Astrocyte (in vitro differentiated cells and primary cell): ENCODE results near the gene INPP5J. TPM values are rescaled to one million over a fixed set of nuclear protein-coding genes. Genes with fewer than 3 reads are reported as not detected.

ENCODE experiments used
- DNase-seq: peaks from one replicate; pipeline ENCODE4 v3.0.0-alpha.2; 2010; ENCODE audit warnings: low read depth
- FAIRE-seq: peaks from 2 replicates; lab custom pipeline; 2011; peaks lifted over from hg19 to GRCh38; lab: Jason Lieb, UNC
- H2AFZ ChIP-seq: 2 replicates; pipeline ENCODE4 v1.6.0; 2012; ENCODE audit warnings: low read depth, low read length, inconsistent platforms
- H3K27ac ChIP-seq: 2 replicates; pipeline ENCODE4 v1.5.1; 2011; ENCODE audit warnings: low read depth, low read length, inconsistent platforms
- H3K27me3 ChIP-seq: 2 replicates; pipeline ENCODE4 v1.6.0; 2011; ENCODE audit warnings: low read length, inconsistent platforms; ENCODE audit not compliant: insufficient read depth
- H3K36me3 ChIP-seq: 2 replicates; pipeline ENCODE4 v1.5.1; 2011; ENCODE audit warnings: low read length, inconsistent platforms; ENCODE audit not compliant: insufficient read depth
- H3K4me1 ChIP-seq: 2 replicates; pipeline ENCODE4 v1.5.1; 2011; ENCODE audit warnings: low read length, inconsistent platforms; ENCODE audit not compliant: insufficient read depth
- H3K4me2 ChIP-seq: 2 replicates; pipeline ENCODE4 v1.6.0; 2012; ENCODE audit warnings: low read length, inconsistent platforms
- H3K4me3 ChIP-seq: 2 replicates; pipeline ENCODE4 v1.5.1; 2011; ENCODE audit warnings: low read depth, mild to moderate bottlenecking, low read length, inconsistent platforms; ENCODE audit not compliant: insufficient read depth
- H3K79me2 ChIP-seq: 2 replicates; pipeline ENCODE4 v1.6.0; 2012; ENCODE audit warnings: mild to moderate bottlenecking, low read length, inconsistent platforms; ENCODE audit not compliant: insufficient read depth
- H3K9ac ChIP-seq: 2 replicates; pipeline ENCODE4 v1.6.0; 2012; ENCODE audit warnings: mild to moderate bottlenecking, low read length, inconsistent platforms
- H3K9me3 ChIP-seq: 2 replicates; pipeline ENCODE4 v1.5.1; 2012; ENCODE audit warnings: low read depth, mild to moderate bottlenecking, low read length, inconsistent platforms; ENCODE audit not compliant: insufficient read depth
- H4K20me1 ChIP-seq: 2 replicates; pipeline ENCODE4 v1.6.0; 2012; ENCODE audit warnings: low read length, inconsistent platforms; ENCODE audit not compliant: insufficient read depth
- H3K27ac Mint-ChIP-seq: one replicate; pipeline ENCODE4 v1.8.0; 2021; ENCODE audit warnings: mild to moderate bottlenecking, mixed read lengths; ENCODE audit not compliant: unreplicated experiment
- H3K27me3 Mint-ChIP-seq: one replicate; pipeline ENCODE4 v1.8.0; 2021; ENCODE audit warnings: low read depth, mixed read lengths; ENCODE audit not compliant: unreplicated experiment
- H3K36me3 Mint-ChIP-seq: one replicate; pipeline ENCODE4 v1.8.0; 2021; ENCODE audit warnings: low read depth, mixed read lengths; ENCODE audit not compliant: unreplicated experiment
- H3K4me1 Mint-ChIP-seq: one replicate; pipeline ENCODE4 v1.8.0; 2021; ENCODE audit warnings: low read depth, mixed read lengths; ENCODE audit not compliant: unreplicated experiment
- H3K4me3 Mint-ChIP-seq: one replicate; pipeline ENCODE4 v1.8.0; 2021; ENCODE audit warnings: mild to moderate bottlenecking, moderate library complexity, mixed read lengths; ENCODE audit not compliant: unreplicated experiment
- H3K9me3 Mint-ChIP-seq: one replicate; pipeline ENCODE4 v1.8.0; 2021; ENCODE audit warnings: mild to moderate bottlenecking, mixed read lengths; ENCODE audit not compliant: unreplicated experiment
- CTCF ChIP-seq: IDR thresholded peaks from 2 replicates; pipeline ENCODE4 v1.5.1; 2011; ENCODE audit warnings: low read depth, mild to moderate bottlenecking, inconsistent platforms, low read length, moderate library complexity; ENCODE audit not compliant: insufficient read depth
- EZH2 ChIP-seq: IDR thresholded peaks from 2 replicates; pipeline ENCODE4 v1.6.1; 2012; ENCODE audit warnings: mild to moderate bottlenecking, low read length, inconsistent platforms; ENCODE audit not compliant: insufficient read depth
- total RNA-seq: library from RNA; stranded (reverse); gene quantifications from 2 replicates; pipeline ENCODE4 v1.2.1, GENCODE V29; 2021

INPP5J gene
- total RNA-seq, 1 donor from 2014 or later: 3.0 TPM

GRCh38 chr22:31099841-31100761 lies 22.7 kb upstream of the INPP5J start:
- H3K4me1 Mint-ChIP-seq: peaks cover 22% of the 10 kb centered on the region
- H3K4me3 Mint-ChIP-seq: no peak overlapping the region
- no peak for FAIRE-seq
- no peak for DNase-seq
- H4K20me1 ChIP-seq: peaks cover 68% of the 10 kb centered on the region
- peaks cover 7% of the 10 kb centered on the region for H3K79me2 ChIP-seq
- TF ChIP-seq CTCF: no peak
- no peak for TF ChIP-seq EZH2
- H3K36me3 Mint-ChIP-seq: peaks cover 25% of the 10 kb centered on the region
- H3K9me3 ChIP-seq: no peaks in the 10 kb centered on the region
- H3K9ac ChIP-seq: no peak overlapping the region
- H3K27me3 Mint-ChIP-seq: no peaks in the 10 kb centered on the region
- peaks cover 43% of the 10 kb centered on the region for H3K36me3 ChIP-seq
- H3K4me3 ChIP-seq: no peak overlapping the region
- H3K4me2 ChIP-seq: no peak overlapping the region
- H3K4me1 ChIP-seq: peaks cover 11% of the 10 kb centered on the region
- H3K27me3 ChIP-seq: no peaks in the 10 kb centered on the region
- no peaks in the 10 kb centered on the region for H3K9me3 Mint-ChIP-seq
- no peak overlapping the region for H3K27ac ChIP-seq
- H3K27ac Mint-ChIP-seq: no peak overlapping the region
- H2AFZ ChIP-seq: no peak overlapping the region

- TF ChIP-seq EZH2: no peak
- DNase-seq (no peak), FAIRE-seq (no peak)
- peaks cover 68% of the 10 kb centered on the region for H4K20me1 ChIP-seq
- no peak overlapping the region for H3K4me3 ChIP-seq
- Mint-ChIP-seq H3K4me1 (peaks cover 26% of the 10 kb centered on the region), H3K9me3 (no peaks in the 10 kb centered on the region), H3K27me3 (no peaks in the 10 kb centered on the region), H3K36me3 (peaks cover 21% of the 10 kb centered on the region), H3K4me3 (peak overlapping the region; percentile 14), H3K27ac (peak overlapping the region; percentile 79)
- H3K4me1 ChIP-seq: peaks cover 15% of the 10 kb centered on the region
- peaks cover 15% of the 10 kb centered on the region for H3K79me2 ChIP-seq
- no peak overlapping the region for H3K4me2 ChIP-seq
- H3K36me3 ChIP-seq: peaks cover 36% of the 10 kb centered on the region
- no peaks in the 10 kb centered on the region for H3K9me3 ChIP-seq
- no peak overlapping the region for H3K27ac ChIP-seq
- no peak overlapping the region for H2AFZ ChIP-seq
- no peak overlapping the region for H3K9ac ChIP-seq
- H3K27me3 ChIP-seq: no peaks in the 10 kb centered on the region
These were observed 21.8 kb upstream of the INPP5J start for GRCh38 chr22:31100762-31101525.

GRCh38 chr22:31102441-31103081 lies 20.2 kb upstream of the INPP5J start:
- Histone ChIP-seq H4K20me1 (peaks cover 75% of the 10 kb centered on the region), H3K4me2 (peak overlapping the region; percentile 24), H3K27me3 (no peaks in the 10 kb centered on the region), H3K27ac (peak overlapping the region; percentile 46), H3K4me1 (peaks cover 27% of the 10 kb centered on the region), H3K79me2 (peaks cover 27% of the 10 kb centered on the region), H3K9ac (no peak overlapping the region), H2AFZ (no peak overlapping the region), H3K36me3 (peaks cover 28% of the 10 kb centered on the region), H3K9me3 (no peaks in the 10 kb centered on the region), H3K4me3 (no peak overlapping the region)
- FAIRE-seq: no peak
- Mint-ChIP-seq H3K4me1 (peaks cover 34% of the 10 kb centered on the region), H3K27me3 (no peaks in the 10 kb centered on the region), H3K36me3 (peaks cover 17% of the 10 kb centered on the region), H3K4me3 (peak overlapping the region; percentile 27), H3K27ac (peak overlapping the region; percentile 95), H3K9me3 (no peaks in the 10 kb centered on the region)
- TF ChIP-seq CTCF (no peak), EZH2 (no peak)
- peak; percentile 88 for DNase-seq
